K562 (cell line): ENCODE results near the gene ZNF689. TPM values are rescaled to one million over a fixed set of nuclear protein-coding genes. Genes with fewer than 3 reads are reported as not detected.

Experiments used
- ATAC-seq: fragments of 200-7000 bp; cut with Tn5 transposase; 3 replicates; pipeline ENCODE4 v1.9.1; 2020; ENCODE audit warnings: moderate library complexity
- BruUV-seq: library from RNA; stranded (reverse); fragments of 400-500 nt; replicated peaks from 2 replicates; lab custom pipeline; 2021; lab: Mats Ljungman, UMichigan
- CTCF ChIA-PET: fragments of 300-600 bp; formaldehyde crosslinking; extraction: SDS; loops from one replicate; lab custom pipeline; 2021; ENCODE audit warnings: low intra/inter-chr PET ratio; lab: Yijun Ruan, JAX
- POLR2A ChIA-PET: fragments of 300-600, 350-650 bp; sonication (Branson Sonifier 250); formaldehyde crosslinking; extraction: SDS; loops from one replicate; lab custom pipeline; 2021; ENCODE audit warnings: antibody characterized with exemption, inconsistent platforms; lab: Yijun Ruan, JAX
- DNase-seq, 4 experiments: peaks; one replicate each; pipeline versions ENCODE4 v3.0.0 to v3.0.0-alpha.2; 2011 to 2018; ENCODE audit warnings: low spot score in 3 of 4, mixed read lengths in 3 of 4; ENCODE audit errors: extremely low read depth in 1 of 4
- FAIRE-seq: peaks from 2 replicates; lab custom pipeline; 2011; peaks lifted over from hg19 to GRCh38; lab: Jason Lieb, UNC
- H2AFZ ChIP-seq: 2 replicates; pipeline ENCODE4 v1.6.0; 2011; ENCODE audit warnings: low read depth, low read length, control low read depth, inconsistent platforms
- H3K27ac ChIP-seq: fragments of 200-600 bp; 3 replicates; pipeline ENCODE4 v1.8.0; 2011; ENCODE audit warnings: low read depth, mild to moderate bottlenecking, control low read depth, inconsistent platforms, low read length, moderate library complexity, mixed read lengths; ENCODE audit errors: extremely low read depth
- H3K27me3 ChIP-seq, 2 experiments: fragments of 300-600 bp in 1 of 2; 2 replicates in 1 of 2; 3 replicates in 1 of 2; pipeline versions ENCODE4 v1.6.0 to v1.8.0; 2011; ENCODE audit warnings: inconsistent platforms in 2 of 2, low read length in 2 of 2, mild to moderate bottlenecking in 1 of 2, mixed read lengths in 1 of 2, moderate library complexity in 1 of 2; ENCODE audit not compliant: control insufficient read depth in 2 of 2, insufficient read depth in 2 of 2
- H3K36me3 ChIP-seq: fragments of 300-600 bp; 3 replicates; pipeline ENCODE4 v1.8.0; 2011; ENCODE audit warnings: mild to moderate bottlenecking, low read length, inconsistent platforms; ENCODE audit not compliant: control insufficient read depth, insufficient read depth
- H3K4me1 ChIP-seq, 2 experiments: fragments of 200-600 bp in 1 of 2; replicated peaks in 1 of 2; 2 replicates in 1 of 2; 3 replicates in 1 of 2; pipeline versions ENCODE4 v1.5.1 to v1.8.0; 2011; ENCODE audit warnings: inconsistent platforms in 2 of 2, low read length in 2 of 2, mild to moderate bottlenecking in 1 of 2, mixed read lengths in 1 of 2, moderate library complexity in 1 of 2; ENCODE audit not compliant: control insufficient read depth in 2 of 2, insufficient read depth in 2 of 2
- H3K4me2 ChIP-seq: 2 replicates; pipeline ENCODE4 v1.6.1; 2011; ENCODE audit warnings: low read length, control low read depth, inconsistent platforms, mixed read lengths; ENCODE audit not compliant: insufficient read depth
- H3K4me3 ChIP-seq: fragments of 200-600 bp; sonication (generic), shearing (Covaris generic); 2 replicates; pipeline ENCODE4 v1.5.1; 2016; ENCODE audit warnings: control low read depth, inconsistent platforms
- H3K79me2 ChIP-seq: fragments of 200-600 bp; 3 replicates; pipeline ENCODE4 v1.8.0; 2011; ENCODE audit warnings: low read length, inconsistent platforms; ENCODE audit not compliant: control insufficient read depth, insufficient read depth
- H3K9ac ChIP-seq, 2 experiments: 2 replicates each; pipeline versions ENCODE4 v1.6.0 to v1.6.1; 2011; ENCODE audit warnings: low read depth in 2 of 2, low read length in 2 of 2, control low read depth in 1 of 2, inconsistent platforms in 1 of 2, mild to moderate bottlenecking in 1 of 2, mixed read lengths in 1 of 2; ENCODE audit not compliant: insufficient read depth in 1 of 2
- H3K9me1 ChIP-seq: one replicate; pipeline ENCODE4 v1.6.0; 2011; ENCODE audit warnings: inconsistent platforms, mild to moderate bottlenecking, low read length, moderate library complexity; ENCODE audit not compliant: control insufficient read depth, insufficient read depth
- H3K9me3 ChIP-seq: replicated peaks from 2 replicates; pipeline ENCODE4 v1.5.1; 2011; ENCODE audit warnings: low read depth, low read length, inconsistent platforms; ENCODE audit not compliant: control insufficient read depth, insufficient read depth
- H4K20me1 ChIP-seq: replicated peaks from 2 replicates; pipeline ENCODE4 v1.6.1; 2011; ENCODE audit warnings: low read length, inconsistent platforms, mixed read lengths; ENCODE audit not compliant: control insufficient read depth, insufficient read depth
- DACH1 ChIP-seq: fragments of 450-650 bp; IDR thresholded peaks from 2 replicates; pipeline ENCODE4 v1.6.1; 2018; ENCODE audit not compliant: partially characterized antibody
- ETV5 ChIP-seq: sonication (generic); formaldehyde crosslinking; IDR thresholded peaks from 2 replicates; pipeline ENCODE4 v1.4.0; 2020; ENCODE audit warnings: low read depth, mild to moderate bottlenecking, missing genetic modification reagents
- GATAD2B ChIP-seq: fragments of 450-650 bp; IDR thresholded peaks from 2 replicates; pipeline ENCODE4 v1.6.1; 2017; ENCODE audit warnings: mild to moderate bottlenecking, borderline replicate concordance
- SMAD3 ChIP-seq: fragments of 450-650 bp; formaldehyde crosslinking; conservative IDR thresholded peaks from 2 replicates; pipeline ENCODE4 v1.4.0; 2020; ENCODE audit warnings: mild to moderate bottlenecking
- ZBTB33 ChIP-seq: sonication (generic); formaldehyde crosslinking; IDR thresholded peaks from 2 replicates; pipeline ENCODE4 v1.8.1; 2023; ENCODE audit warnings: mild to moderate bottlenecking, missing genetic modification reagents
- ZC3H11A ChIP-seq: IDR thresholded peaks from 2 replicates; pipeline ENCODE4 v1.6.1; 2012; ENCODE audit warnings: low read depth, low read length, improper control_type of control experiment
- WGBS: fragments of 100-300 bp; shearing (Covaris generic); methylation state at CpG from one replicate; pipeline ENCODE4 v1.1.6; 2016; ENCODE audit warnings: low coverage, mixed read lengths; ENCODE audit not compliant: insufficient coverage; ENCODE audit errors: missing lambda C conversion rate; 5-methylcytosine and 5-hydroxymethylcytosine counted together
- in situ Hi-C: fragments of 300-500 bp; cut with MboI; formaldehyde crosslinking; loops from 4 replicates; pipeline ENCODE4 v1.15.0; 2018; ENCODE audit warnings: inconsistent platforms, mixed read lengths
- intact Hi-C: fragments of 100-400 bp; cut with micrococcal nuclease; formaldehyde crosslinking; loops from 2 replicates; pipeline ENCODE4 v1.14.2; 2022
- polyA plus RNA-seq, 8 experiments: library from polyadenylated mRNA; depleted of rRNA in 4 of 8; stranded (reverse) in 5 of 8; unstranded in 3 of 8; fragments of >200 nt; fragmentation: Nextera tagmentation in 2 of 8; fragmentation: Illumina TruSeq in 1 of 8; extraction: Ambion mirVana in 2 of 8; extraction: Trizol in 1 of 8; gene quantifications; 2 replicates each; pipeline versions ENCODE4 v1.2.1 to v1.2.3, GENCODE V29; 2011 to 2014; ENCODE audit warnings: inconsistent platforms in 1 of 8, missing spikeins in 1 of 8
- total RNA-seq, 7 experiments: library from RNA; depleted of rRNA in 6 of 7; stranded (reverse); fragments of >200 nt in 6 of 7; fragmentation: Illumina TruSeq in 2 of 7; extraction: Trizol in 2 of 7; gene quantifications; 2 replicates each; pipeline versions ENCODE4 v1.2.1 to v1.2.3, GENCODE V29; 2011 to 2021; ENCODE audit warnings: low replicate concordance in 1 of 7
- TF ChIP-seq, protein P1 (sequence below): fragments of 150-350 bp; IDR thresholded peaks from 2 replicates; pipeline ENCODE4 v1.6.1; 2014; ENCODE audit warnings: low read depth, mild to moderate bottlenecking, low read length, borderline replicate concordance

The ZNF689 gene
- total and polyA plus RNA-seq, 9 of the 15 experiments (the other 6 are each of a cell fraction or from before 2014, with no cell fraction given), result 5.4 to 15.4 (median 10.8) TPM

DNA sequence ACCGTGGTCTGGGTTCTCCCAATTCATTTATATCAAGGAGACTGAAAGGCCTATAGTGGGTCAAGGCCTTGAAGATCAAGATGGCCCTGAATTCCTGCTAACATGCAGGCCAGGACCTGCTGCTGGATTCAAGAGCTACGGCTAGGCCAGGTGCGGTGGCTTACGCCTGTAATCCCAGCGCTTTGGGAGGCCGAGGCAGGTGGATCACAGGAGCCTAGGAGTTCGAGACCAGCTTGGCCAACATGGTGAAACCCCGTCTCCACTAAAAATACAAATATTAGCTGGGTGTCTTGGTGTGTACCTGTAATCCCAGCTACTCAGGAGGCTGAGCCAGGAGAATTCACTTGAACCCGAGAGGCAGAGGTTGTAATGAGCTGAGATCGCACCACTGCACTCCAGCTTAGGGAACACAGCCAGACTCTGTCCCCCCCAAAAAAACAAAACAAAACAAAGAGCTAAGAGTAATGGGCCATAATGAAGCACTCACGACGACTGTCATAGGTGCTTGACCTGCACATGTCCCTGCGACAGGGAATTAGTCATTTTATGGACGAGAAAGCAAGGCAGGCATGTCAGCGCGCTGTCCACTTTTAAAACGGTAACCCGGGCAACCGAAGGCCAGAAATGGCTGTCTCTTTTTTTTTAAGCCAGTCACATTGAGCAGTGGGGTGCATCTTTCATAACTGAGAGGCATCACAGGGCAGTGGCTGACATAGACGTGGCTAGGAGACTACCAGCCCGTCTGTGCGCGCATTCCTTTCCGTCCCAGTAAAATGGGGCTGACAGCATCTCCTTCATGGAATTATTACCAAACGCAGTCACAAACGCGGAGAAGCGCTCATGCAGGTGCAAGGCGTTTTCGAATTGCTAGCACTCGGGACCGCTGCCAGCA lies 47.0 kb upstream of the ZNF689 start (continued):
- TF ChIP-seq, protein P1, sequence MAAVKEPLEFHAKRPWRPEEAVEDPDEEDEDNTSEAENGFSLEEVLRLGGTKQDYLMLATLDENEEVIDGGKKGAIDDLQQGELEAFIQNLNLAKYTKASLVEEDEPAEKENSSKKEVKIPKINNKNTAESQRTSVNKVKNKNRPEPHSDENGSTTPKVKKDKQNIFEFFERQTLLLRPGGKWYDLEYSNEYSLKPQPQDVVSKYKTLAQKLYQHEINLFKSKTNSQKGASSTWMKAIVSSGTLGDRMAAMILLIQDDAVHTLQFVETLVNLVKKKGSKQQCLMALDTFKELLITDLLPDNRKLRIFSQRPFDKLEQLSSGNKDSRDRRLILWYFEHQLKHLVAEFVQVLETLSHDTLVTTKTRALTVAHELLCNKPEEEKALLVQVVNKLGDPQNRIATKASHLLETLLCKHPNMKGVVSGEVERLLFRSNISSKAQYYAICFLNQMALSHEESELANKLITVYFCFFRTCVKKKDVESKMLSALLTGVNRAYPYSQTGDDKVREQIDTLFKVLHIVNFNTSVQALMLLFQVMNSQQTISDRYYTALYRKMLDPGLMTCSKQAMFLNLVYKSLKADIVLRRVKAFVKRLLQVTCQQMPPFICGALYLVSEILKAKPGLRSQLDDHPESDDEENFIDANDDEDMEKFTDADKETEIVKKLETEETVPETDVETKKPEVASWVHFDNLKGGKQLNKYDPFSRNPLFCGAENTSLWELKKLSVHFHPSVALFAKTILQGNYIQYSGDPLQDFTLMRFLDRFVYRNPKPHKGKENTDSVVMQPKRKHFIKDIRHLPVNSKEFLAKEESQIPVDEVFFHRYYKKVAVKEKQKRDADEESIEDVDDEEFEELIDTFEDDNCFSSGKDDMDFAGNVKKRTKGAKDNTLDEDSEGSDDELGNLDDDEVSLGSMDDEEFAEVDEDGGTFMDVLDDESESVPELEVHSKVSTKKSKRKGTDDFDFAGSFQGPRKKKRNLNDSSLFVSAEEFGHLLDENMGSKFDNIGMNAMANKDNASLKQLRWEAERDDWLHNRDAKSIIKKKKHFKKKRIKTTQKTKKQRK, result no peak
- TF ChIP-seq ZC3H11A, result no peak

- CTCF ChIA-PET, result no interaction called here
Measured at GRCh38 chr16:30656388-30656787, 46.2 kb upstream of the ZNF689 start.

More at GRCh38 chr16:30656388-30656787, 46.2 kb upstream of the ZNF689 start:
- peaks cover 36% of the 10 kb centered on the region for H3K79me2 ChIP-seq
- in situ Hi-C loops, result no loop called here
- WGBS, result 95% methylated on average over 8 of the region's 8 CpGs
- H3K36me3 ChIP-seq, result peaks cover 62% of the 10 kb centered on the region
- BruUV-seq, result no TSS peak
- H2AFZ ChIP-seq, result no peak overlapping the region
- H4K20me1 ChIP-seq, result no peaks in the 10 kb centered on the region
- TF ChIP-seq DACH1 (peak; percentile 95), SMAD3 (CRISPR knock-in tag) (no peak), ETV5 (CRISPR knock-in tag) (no peak), ZBTB33 (CRISPR knock-in tag) (peak; percentile 78), GATAD2B (peak; percentile 56; the same call in 1 of the 2 replicates)
- POLR2A ChIA-PET, result no interaction called here
- ATAC-seq (no peak), FAIRE-seq (no peak), DNase-seq (no peak)
- H3K9ac ChIP-seq, result no peak overlapping the region
- peaks cover 27 to 60% of the 10 kb centered on the region in 2 experiments; a peak in 4 of 5 replicates for H3K4me1 ChIP-seq
- peaks cover 4% of the 10 kb centered on the region for H3K9me1 ChIP-seq
- no peak overlapping the region for H3K4me2 ChIP-seq
- no peak overlapping the region for H3K27ac ChIP-seq
- intact Hi-C loops, result loop anchor here (5.0 to 10.0 kb wide), 4 partner anchors 158 to 592 kb away; partner anchors contain the start of genes ALDOA, FBXL19, TBX6 and YPEL3
- no peaks in the 10 kb centered on the region for H3K9me3 ChIP-seq
- H3K27me3 ChIP-seq, result no peaks in the 10 kb centered on the region
- H3K4me3 ChIP-seq, result no peak overlapping the region
